Measurements from ENCODE around the gene PHRF1.
"Not testable (repeated sequence)": the region's sequence is repeated elsewhere in the genome, so short reads cannot be mapped to it uniquely, and the experiment has no call there.

Gene PHRF1

DNA sequence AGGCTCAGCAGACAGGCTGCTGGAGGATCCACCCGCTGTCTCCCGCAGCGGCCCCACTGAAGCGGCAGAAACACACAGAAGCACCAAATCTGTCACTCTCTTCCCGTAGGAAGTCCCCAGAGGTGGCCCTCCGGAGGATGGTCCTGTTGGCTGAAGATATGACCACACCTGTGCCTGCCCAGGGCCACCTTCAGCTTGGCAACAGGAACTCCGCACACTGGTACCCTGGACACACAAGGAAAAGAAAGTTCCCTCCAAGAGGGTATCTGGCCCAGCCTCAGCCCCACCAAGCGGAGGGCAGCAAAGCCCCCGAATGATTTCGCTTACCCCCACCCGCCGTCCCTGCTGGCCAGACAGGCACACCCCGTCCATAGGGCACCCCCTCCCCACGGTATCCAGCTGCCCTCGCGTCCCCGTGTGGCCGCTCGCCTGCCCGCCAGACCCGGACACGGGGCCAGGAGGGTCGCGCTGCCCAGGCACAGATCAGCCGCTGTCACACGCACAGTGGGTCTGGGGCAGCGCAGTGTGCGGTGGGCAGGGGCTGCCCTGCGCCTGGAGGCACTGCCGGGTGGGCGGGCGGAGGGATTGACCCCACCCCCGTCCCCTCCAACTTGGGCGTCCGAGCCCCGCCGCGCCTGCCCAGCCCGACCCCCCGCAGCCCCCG is 8.5 kb upstream of the PHRF1 start:
- no peak for DNase-seq (ENCODE audit: extremely low spot score, insufficient read length, low read depth)
- FAIRE-seq = no peak

DNA sequence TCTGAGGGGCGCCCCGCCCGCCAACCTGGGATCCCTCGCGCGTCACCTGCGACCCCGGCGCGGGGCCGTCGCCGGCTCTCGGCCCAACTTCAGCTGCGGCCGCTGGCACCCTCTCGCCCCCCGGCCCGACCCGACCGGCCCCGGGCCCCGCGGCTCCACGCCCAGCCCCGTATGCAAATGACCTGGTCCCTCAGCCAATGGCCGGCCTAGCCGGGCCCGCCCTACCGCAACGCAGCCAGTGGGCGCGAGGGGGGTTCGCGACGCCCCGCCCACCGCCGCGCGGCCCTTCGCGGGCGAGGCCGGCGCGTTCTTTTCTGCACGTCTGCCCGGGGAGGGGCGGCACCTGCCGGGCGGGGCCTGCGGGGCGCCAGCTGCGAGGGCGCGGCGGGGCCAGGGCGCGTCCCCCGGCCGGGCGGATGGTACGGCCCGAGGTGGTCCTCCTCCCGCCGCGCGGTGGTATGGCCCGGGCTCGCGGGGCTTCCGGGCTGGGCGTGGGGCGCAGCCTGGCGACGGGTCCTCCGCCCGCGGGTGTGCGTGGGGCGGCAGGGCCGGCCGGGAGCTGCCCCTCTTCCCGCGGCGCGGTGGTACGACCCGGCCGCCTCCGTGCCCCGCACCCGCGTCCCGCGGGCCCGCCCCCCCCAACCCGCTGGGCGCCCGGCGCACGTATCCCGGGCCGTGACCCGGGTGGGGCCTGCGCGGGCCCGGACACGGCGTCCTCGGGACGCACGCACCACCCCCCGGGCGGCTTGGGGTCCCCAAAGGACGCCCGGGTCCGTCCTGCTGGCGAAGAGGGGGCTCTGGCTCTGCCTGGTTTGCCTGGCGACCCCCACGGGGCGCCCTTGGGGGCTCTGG is 7.7 kb upstream of the PHRF1 start:
- DNase-seq (ENCODE audit: extremely low spot score, insufficient read length, low read depth) (peak; percentile 96), FAIRE-seq (peak; percentile 97)

DNA sequence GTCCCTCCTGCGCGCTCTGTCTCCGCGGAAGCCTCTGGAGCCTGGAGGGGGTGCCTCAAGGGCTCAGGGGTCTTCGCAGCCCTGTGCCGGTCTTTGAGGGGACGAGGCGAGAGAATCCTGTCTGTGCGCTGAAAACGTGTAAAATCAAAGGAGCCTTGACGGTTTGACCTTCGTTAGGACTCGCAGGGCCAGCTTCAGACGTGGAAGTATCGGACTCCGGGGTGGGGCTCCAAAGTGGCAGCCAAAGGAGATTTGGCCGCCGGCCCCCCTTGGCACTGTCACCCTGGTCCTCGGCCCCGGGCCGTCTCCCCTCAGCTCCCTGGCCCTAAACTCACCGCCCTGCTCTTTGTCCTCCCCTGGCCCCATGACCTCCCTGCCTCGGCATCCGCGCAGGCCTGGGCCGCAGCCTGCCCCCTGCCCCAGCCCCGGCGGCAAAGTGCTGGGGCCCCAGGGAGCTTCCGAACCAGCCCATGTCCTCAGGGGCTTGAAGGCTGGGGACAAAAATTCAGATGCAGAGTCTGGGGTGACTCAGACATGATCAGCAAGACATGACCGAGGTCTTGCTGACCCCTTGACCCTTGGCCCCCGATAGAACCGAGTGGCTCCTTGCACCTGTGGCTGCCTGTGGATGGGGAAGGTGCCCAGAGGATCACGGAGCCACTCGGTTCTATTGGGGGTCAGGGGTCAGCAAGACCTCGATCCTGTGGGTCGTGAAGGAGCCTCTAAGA is 6.9 kb upstream of the PHRF1 start:
- no peak for FAIRE-seq

DNA sequence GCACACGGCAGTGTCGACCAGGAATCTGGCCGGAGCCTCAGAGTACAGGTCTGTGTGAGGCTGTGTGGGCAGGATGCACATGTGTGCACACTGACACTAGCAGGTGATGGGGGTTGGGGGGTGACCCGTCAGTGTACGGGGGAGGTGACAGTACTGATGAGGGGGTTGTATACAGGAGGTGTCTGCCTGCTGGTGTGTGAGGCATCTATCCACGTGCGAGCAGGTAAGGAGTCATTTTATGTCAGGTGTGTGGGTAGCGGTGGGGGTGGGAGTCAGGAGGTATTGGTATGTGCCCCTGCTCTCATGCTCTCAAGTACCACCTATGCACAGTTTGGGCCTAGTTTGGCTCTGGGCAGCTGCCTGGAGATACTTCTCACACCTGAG is 4.5 kb upstream of the PHRF1 start:
- FAIRE-seq = no peak
- DNase-seq (ENCODE audit: extremely low spot score, insufficient read length, low read depth) = no peak

More for the DNA sequence above, 6.9 kb upstream of the PHRF1 start:
- DNase-seq (ENCODE audit: extremely low spot score, insufficient read length, low read depth) = no peak

DNA sequence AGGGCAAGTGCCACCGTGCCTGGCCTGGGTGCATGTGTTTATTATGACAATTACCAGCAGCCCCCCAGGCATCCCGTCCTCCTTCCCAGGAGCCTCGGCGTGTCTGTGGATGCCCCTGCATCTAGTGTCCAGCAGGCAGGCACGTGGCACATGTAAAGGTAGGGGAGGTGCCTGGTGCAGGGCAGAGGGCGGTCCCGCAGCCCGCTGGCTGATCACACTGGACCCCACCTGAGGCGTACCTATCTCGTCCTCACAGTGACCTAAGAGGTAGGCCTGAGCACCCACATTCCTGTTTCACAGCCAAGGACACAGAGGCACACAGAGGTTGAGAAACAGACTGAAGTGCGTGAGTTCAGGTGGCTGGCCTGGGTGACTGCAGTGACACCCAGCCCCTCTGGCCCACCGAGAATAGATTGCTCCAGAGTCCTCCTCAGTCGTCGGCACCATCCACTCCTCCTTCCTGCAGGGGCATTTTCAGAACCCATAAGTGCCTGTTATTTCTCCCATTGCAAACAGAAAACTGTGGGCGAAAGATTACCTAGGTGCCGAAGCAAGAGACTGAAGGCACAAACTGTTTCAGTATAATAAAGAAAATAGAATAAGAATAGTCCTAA is 3.0 kb upstream of the PHRF1 start:
- DNase-seq (ENCODE audit: extremely low spot score, insufficient read length, low read depth) (no peak), FAIRE-seq (no peak)

DNA sequence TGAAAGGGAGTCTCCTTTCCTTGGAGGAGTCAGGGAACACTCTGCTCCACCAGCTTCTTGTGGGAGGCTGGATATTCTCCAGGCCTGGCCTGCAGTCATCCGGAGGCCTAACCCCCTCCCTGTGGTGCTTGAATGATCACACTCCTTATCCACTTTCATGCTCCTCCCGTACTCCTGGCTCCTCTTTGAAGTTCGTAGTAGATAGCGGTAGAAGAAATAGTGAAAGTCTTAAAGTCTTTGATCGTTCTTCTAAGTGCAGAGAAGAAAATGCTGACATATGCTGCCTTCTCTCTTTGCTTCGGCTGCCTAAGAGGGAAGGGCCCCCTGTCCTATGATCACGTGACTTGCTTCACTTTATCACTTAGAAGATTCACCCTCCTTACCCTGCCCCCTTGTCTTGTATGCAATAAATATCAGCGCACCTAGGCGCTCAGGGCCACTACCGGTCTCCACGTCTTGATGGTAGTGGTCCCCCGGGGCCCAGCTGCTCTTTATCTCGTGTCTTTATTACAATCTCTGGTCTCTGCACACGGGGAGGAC is 2.2 kb upstream of the PHRF1 start:
- FAIRE-seq = not testable (repeated sequence)

DNA sequence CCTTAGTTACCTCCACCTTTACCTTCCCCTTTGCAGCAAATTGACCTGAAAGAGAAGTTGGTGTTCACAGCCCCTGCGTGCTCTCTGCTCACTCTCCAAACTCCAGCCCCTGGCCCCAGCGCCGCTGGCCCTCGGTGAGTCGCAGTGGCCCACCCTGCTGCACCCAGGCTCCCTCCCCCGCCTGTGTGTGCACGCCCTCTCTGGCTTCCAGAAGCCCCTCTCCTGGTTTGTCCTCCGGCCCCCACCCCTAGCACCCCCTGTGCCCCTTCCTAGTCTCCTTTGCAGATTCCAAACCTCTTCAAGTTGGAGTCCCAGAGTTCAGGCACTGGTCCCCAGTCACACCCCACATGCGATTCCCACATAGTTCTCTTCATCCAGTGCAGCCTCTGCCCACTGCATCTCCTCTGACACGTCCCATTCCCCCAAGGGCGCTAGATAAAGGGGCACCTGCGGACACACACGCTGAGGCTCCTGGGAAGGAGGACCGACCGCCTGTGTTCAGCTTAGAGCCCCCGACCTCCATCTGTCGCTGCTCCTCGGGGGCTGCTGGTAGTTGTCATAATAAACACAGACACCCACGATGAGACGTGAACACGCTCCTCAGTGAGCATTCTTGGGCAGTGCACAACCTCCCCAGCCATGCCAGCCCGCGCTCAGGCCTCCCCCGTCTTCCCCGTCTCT is 1.5 kb upstream of the PHRF1 start:
- DNase-seq (ENCODE audit: extremely low spot score, insufficient read length, low read depth) (no peak), FAIRE-seq (no peak)

More for the DNA sequence above, 2.2 kb upstream of the PHRF1 start:
- not testable (repeated sequence) for DNase-seq (ENCODE audit: extremely low spot score, insufficient read length, low read depth)

DNA sequence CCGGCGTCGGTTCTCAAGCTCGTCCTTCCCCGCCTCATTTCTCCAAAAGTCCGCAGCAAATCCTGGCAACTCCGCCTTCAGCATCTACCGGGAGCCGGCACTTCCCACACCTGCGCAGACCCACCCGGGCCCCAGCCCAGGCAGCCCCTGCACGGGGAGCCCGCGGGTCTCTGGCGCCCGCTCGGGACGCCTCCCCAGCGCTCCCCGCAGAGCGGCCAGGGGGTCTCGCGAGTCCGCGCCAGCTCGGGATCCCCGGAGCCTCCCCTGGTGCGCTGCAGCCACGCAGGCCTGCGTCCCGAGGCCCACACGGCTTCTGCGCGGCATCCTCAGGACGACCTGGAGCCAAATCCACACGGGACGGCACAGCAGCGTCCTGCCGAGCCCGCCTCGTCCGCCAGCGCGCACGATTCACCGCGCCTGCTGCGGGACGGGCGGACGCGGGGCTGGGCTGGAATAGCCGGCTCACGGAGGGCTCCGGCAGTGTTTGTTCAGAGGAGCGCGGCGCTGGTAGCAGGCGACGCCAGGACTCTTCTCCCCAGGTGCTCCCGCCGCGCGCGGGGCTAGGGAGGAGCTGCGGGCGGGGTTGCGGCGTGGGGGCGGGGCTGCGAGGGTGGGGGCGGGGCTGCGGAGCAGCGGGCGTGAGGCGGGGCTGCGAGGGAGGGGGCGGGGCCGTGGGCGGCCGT is 816 bp upstream of the PHRF1 start:
- no peak for FAIRE-seq
- DNase-seq (ENCODE audit: extremely low spot score, insufficient read length, low read depth) = no peak

DNA sequence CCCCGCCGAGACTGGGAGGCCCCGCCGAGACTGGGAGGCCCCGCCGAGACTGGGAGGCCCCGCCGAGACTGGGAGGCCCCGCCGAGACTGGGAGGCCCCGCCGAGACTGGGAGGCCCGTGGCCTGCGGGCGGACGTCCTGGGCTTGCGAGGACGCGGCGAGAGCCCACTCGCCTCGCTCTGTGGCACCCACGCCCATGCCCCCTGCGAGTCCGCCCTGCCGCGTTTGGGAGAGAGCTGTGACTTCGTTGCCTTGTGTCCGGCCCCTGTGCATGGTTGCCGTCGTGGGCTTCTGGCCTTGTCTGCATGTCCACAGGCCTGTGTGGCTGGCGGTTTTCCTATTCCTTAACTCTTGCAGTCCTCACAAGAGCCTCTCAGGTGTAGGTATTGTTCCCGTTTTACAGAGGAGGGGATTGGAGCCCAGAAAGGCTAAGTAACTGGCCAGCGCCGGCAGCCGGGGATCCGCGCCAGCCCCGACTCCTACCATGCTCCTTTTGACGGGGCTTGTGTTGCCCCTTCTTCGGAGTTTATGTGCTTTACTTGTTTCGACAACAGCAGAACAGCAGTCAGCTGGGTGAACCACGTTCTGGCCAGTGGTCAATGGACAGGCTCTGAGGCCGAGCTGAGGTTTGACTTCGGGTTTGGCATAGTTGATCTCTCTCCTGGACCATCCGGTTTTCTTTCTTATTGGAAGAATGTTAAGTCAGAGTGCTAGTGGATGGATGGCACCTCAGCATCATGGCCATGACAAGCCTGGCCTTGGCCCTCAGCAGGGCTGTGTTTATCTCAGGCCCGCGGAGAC is 741 bp downstream of the PHRF1 start:
- no peak for DNase-seq (ENCODE audit: extremely low spot score, insufficient read length, low read depth)
- FAIRE-seq = no peak

DNA sequence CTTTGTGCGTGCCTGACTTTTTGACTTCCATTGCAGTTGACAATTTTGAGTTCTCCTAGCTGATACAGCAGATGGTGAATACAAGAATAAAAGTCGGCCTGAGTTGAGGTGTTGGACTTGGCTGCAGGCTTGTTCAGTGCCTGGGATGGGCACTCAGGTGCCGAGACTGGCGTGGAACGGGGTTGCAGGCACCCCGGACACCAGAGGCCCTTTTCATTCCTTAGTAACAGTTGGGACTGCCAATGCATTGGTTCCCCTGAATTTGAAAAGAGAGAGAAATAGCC is 1.3 kb downstream of the PHRF1 start:
- FAIRE-seq (no peak), DNase-seq (ENCODE audit: extremely low spot score, insufficient read length, low read depth) (no peak)

DNA sequence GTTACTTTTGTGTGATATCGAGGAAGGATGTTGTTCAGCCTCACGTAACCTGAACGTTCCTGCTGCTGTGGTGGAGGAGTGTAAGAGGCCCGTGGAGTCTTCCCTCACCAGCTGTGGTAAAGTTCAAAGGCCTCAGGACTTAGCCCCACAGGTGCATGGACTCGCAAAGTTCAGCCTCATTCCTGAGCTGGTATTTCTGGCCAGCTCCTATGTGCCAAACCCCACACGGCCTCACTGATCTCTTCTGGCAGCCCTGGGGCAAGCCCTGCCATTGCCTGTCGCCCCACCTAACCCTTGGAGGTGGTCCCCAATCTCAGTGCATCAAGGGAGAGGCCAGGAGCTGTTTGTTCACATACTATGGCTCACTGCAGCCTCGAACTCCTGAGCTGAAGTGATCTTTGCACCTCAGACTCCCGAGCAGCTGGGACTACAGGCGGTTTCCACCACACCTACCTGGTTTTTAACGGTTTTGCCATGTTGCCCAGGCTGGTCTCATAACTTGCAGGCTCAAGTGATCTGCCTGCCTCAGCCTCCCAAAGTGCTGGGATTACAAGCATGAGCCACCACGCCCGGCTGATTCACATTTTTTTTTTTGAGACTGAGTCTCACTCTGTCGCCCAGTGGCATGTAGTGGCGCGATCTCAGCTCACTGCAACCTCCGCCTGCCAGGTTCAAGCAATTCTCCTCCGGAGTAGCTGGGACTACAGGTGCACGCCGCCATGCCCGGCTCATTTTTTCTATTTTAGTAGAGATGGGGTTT is 2.2 kb downstream of the PHRF1 start:
- DNase-seq (ENCODE audit: extremely low spot score, insufficient read length, low read depth) (no peak), FAIRE-seq (no peak)

DNA sequence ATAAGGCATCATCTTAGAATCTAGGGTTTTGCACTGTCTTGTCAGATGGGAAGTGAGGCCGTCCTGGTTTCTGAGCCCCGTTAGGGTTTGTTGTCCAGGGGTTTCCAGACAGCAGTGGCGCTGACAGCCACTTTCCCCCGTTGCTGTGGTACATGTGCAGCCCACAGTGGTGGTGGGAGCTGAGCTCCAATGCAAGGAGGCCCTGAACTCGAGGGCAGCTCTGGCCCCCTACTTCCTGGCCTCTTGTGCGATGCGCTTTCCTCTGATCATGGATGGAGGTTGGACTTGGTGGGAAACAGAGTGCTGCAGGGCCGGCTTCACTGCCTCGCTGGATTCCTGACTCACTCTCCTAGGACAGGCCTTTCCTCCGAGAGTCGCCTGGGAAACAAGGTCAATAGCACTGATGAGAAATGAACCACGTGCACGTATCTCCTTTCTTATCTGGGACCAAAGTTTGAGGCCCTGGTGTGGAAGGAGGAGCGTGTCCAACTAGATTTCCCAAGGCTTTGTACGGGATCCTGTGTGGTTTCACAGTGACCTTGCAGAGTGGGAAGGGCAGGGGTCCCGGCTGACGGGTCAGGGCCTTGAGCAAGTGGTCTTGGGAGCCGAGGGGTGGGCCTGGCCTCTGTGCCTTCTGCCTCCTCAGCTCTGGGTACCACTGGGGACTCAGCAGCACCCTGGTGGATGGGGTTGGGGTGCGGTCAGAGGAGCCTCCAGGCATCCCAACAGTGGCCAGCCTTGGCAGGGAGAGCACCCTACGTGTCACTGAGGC is 3.7 kb downstream of the PHRF1 start:
- DNase-seq (ENCODE audit: extremely low spot score, insufficient read length, low read depth) = no peak
- no peak for FAIRE-seq

DNA sequence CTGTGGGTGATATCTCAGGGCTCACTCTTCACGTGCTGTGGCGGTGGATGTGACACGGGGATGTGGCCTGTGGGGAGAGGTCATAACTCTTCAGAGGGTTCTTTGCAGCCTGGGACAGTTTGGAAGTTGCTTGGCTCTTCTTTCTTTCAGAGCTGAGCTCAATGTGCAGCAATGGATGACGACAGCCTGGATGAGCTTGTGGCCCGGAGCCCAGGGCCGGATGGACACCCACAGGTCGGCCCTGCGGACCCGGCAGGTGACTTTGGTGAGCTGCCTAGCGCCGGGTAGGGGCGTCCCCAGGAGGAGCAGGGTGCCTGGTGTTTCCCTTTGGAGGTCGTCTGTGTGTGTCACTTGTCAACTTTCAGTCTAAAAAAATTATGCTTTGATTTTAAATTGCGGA is 5.1 kb downstream of the PHRF1 start:
- FAIRE-seq = no peak
- DNase-seq (ENCODE audit: extremely low spot score, insufficient read length, low read depth) = no peak

DNA sequence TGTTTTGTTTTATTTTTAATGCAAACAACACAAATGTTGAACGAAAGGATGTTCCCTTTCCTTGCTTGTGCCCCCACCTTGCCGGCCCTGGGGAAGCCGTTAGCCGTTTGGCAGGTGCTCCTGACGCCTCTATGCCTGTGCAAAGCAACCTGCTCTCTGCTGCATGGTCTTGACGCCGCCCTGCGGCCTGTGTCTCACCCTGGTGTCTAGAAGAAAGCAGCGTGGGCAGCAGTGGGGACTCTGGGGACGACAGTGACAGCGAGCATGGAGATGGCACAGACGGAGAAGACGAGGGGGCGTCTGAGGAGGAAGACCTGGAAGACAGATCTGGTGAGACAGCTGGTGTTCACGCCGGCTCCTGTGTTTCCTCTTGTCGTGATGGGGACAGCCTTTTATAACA is 5.5 kb downstream of the PHRF1 start:
- DNase-seq (ENCODE audit: extremely low spot score, insufficient read length, low read depth) = no peak
- FAIRE-seq = no peak

DNA sequence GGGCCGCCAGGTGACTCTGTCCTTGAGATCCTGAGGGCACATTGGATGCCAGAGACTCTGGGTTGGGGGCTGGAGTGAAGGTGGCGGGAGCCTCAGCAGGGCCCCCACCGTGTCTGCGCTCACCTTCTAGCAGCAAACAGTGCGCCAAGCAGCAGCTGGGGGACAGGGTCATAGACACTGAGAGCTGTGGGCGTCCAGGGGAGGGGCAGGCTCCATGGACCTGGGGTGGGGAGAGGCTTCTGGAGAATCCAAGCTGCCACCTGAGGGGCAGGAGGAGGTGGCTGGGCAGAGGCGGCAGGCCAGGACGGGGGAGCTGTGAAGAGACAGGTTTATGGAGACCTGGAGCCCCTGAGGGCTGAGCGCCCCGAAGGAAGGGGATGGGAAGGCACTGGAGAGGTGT is 8.0 kb downstream of the PHRF1 start:
- FAIRE-seq (no peak), DNase-seq (ENCODE audit: extremely low spot score, insufficient read length, low read depth) (no peak)

DNA sequence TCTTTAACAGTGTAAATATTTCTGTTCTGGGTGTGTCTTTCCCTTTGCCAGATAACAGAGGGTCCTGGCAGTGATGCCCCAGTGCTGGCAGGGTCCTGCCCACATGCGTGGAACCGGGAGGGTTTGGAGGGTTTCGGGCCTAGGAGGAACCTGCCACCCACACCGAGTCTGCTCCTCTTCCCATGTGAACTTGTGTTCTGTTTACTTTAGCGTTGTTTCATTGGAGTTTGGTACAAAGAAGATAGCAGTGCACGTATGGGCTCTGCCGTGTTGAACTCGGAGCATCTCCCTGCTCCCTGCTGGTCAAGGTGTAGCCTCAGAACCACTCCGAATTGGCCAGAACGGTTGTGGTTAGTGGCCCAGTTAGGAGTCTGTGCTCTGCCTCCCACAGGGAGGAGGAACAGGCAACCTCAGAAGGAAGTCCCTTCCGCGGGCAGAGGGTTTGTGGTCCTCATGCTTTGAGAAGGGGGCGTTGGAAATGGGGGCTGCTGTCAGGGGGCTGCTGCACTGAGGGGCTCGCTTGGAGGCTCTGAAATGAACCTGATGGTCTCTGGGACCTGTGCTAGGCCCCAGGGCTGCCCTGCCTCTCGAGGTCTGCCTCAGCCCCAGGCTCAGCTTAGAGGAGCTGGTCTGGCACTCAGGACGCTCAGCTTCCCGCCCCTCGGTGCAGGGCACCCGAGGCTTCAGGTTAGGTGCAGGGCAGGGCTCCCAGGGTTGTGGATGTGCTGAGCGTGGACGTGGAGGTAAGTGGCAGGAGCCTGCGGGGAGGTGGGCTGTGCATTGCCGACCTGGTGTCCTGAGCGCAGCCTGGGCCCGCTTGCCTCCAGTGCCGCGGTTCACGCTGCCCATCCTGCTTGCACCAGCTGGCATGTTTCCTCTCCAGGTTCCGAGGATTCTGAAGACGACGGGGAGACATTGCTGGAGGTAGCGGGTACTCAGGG is 10.4 kb downstream of the PHRF1 start:
- DNase-seq (ENCODE audit: extremely low spot score, insufficient read length, low read depth) (no peak), FAIRE-seq (no peak)

Measured in GM18507 (cell line).